ENCODE results near the gene CDH7. TPM values are rescaled to one million over a fixed set of nuclear protein-coding genes. Genes with fewer than 3 reads are reported as not detected.

The CDH7 gene
- total RNA-seq, 2 experiments from 2014 or later: not detected

- POLR2A ChIA-PET: no interaction called here
- no peaks in the 10 kb centered on the region for H3K4me1 ChIP-seq (ENCODE audit: insufficient read depth, low read length)
Measured at GRCh38 chr18:65906621-65907034, 155.8 kb downstream of the CDH7 start.

GRCh38 chr18:65907281-65907680, 156.5 kb downstream of the CDH7 start:
- intact Hi-C loops (cut with DNase I, micrococcal nuclease): no loop called here
- H3K27ac ChIP-seq (ENCODE audit: low read depth in 1 of 2, low read length in 2 of 2): no peak overlapping the region
- no peaks in the 10 kb centered on the region for H3K36me3 Mint-ChIP-seq (ENCODE audit: low read depth)
- H3K9me3 ChIP-seq (ENCODE audit: control insufficient read depth in 1 of 2, insufficient read depth in 1 of 2, low read length in 2 of 2): peaks cover 0 to 4% of the 10 kb centered on the region in 2 experiments
- ChIA-PET CTCF (no interaction called here), POLR2A (no interaction called here)
- ATAC-seq (ENCODE audit: poor library complexity): no peak
- no peaks in the 10 kb centered on the region for H3K27me3 ChIP-seq (ENCODE audit: control insufficient read depth in 1 of 2, insufficient read depth in 2 of 2, low read length in 2 of 2)
- H3K27me3 Mint-ChIP-seq: no peaks in the 10 kb centered on the region
- no peaks in the 10 kb centered on the region for H3K4me1 ChIP-seq (ENCODE audit: insufficient read depth, low read length)
- H3K4me1 Mint-ChIP-seq (ENCODE audit: low read depth): no peaks in the 10 kb centered on the region
- H3K4me3 Mint-ChIP-seq: no peak overlapping the region
- TF ChIP-seq CTCF (IDR thresholded peaks at IDR 0.05): no peak
- no peak overlapping the region for H3K27ac Mint-ChIP-seq
- no peaks in the 10 kb centered on the region for H3K36me3 ChIP-seq (ENCODE audit: insufficient read depth, low read length)
- no peak overlapping the region for H3K4me3 ChIP-seq (ENCODE audit: low read length)
- DNase-seq: no peak
- peaks cover 5% of the 10 kb centered on the region for H3K9me3 Mint-ChIP-seq

More at GRCh38 chr18:65906621-65907034, 155.8 kb downstream of the CDH7 start:
- intact Hi-C loops (cut with DNase I, micrococcal nuclease): no loop called here
- Histone ChIP-seq H3K27me3 (ENCODE audit: control insufficient read depth in 1 of 2, insufficient read depth in 2 of 2, low read length in 2 of 2) (no peaks in the 10 kb centered on the region), H3K9me3 (ENCODE audit: control insufficient read depth in 1 of 2, insufficient read depth in 1 of 2, low read length in 2 of 2) (peaks cover 0 to 4% of the 10 kb centered on the region in 2 experiments), H3K36me3 (ENCODE audit: insufficient read depth, low read length) (no peaks in the 10 kb centered on the region), H3K4me3 (ENCODE audit: low read length) (no peak overlapping the region), H3K27ac (ENCODE audit: low read depth in 1 of 2, low read length in 2 of 2) (no peak overlapping the region)
- Mint-ChIP-seq H3K9me3 (peaks cover 5% of the 10 kb centered on the region), H3K27me3 (no peaks in the 10 kb centered on the region), H3K36me3 (ENCODE audit: low read depth) (no peaks in the 10 kb centered on the region), H3K4me3 (no peak overlapping the region), H3K27ac (no peak overlapping the region), H3K4me1 (ENCODE audit: low read depth) (no peaks in the 10 kb centered on the region)
- TF ChIP-seq CTCF (IDR thresholded peaks at IDR 0.05): no peak
- DNase-seq (no peak), ATAC-seq (ENCODE audit: poor library complexity) (no peak)
- CTCF ChIA-PET: no interaction called here

- H3K27me3 Mint-ChIP-seq: no peaks in the 10 kb centered on the region
- ChIA-PET CTCF (no interaction called here), POLR2A (no interaction called here)
- TF ChIP-seq CTCF (IDR thresholded peaks at IDR 0.05): no peak
- intact Hi-C loops (cut with DNase I, micrococcal nuclease): no loop called here
- DNase-seq: no peak
- H3K27me3 ChIP-seq (ENCODE audit: control insufficient read depth in 1 of 2, insufficient read depth in 2 of 2, low read length in 2 of 2): no peaks in the 10 kb centered on the region
- no peak for ATAC-seq (ENCODE audit: poor library complexity)
- H3K4me3 ChIP-seq (ENCODE audit: low read length): no peak overlapping the region
- H3K27ac ChIP-seq (ENCODE audit: low read depth in 1 of 2, low read length in 2 of 2): no peak overlapping the region
- no peaks in the 10 kb centered on the region for H3K9me3 Mint-ChIP-seq
- H3K4me1 Mint-ChIP-seq (ENCODE audit: low read depth): no peaks in the 10 kb centered on the region
- H3K4me1 ChIP-seq (ENCODE audit: insufficient read depth, low read length): no peaks in the 10 kb centered on the region
- H3K36me3 Mint-ChIP-seq (ENCODE audit: low read depth): no peaks in the 10 kb centered on the region
- no peaks in the 10 kb centered on the region for H3K36me3 ChIP-seq (ENCODE audit: insufficient read depth, low read length)
- no peaks in the 10 kb centered on the region for H3K9me3 ChIP-seq (ENCODE audit: control insufficient read depth in 1 of 2, insufficient read depth in 1 of 2, low read length in 2 of 2)
- no peak overlapping the region for H3K27ac Mint-ChIP-seq
- H3K4me3 Mint-ChIP-seq: no peak overlapping the region
Measured at GRCh38 chr18:65919018-65919417, 168.2 kb downstream of the CDH7 start.
